ENCODE data around the gene ANKRD63. TPM values are rescaled to one million over a fixed set of nuclear protein-coding genes. Genes with fewer than 3 reads are reported as not detected.
A peak's percentile ranks its signal among the peaks of the same experiment; 100 is the strongest.

ANKRD63 gene
- total and polyA plus RNA-seq, 2 experiments from 2014 or later: 0.30 to 0.47 TPM

GRCh38 chr15:40307421-40308211 is 24.8 kb upstream of the ANKRD63 start, which contains the start of gene PLCB2:
Gene PLCB2, minus strand, starts transcription at chr15:40307935. Its CDS starts 263 bp downstream, at chr15:40307672.
- H3K36me3 ChIP-seq (replicated peaks; ENCODE audit: insufficient read depth, low read depth): no peaks in the 10 kb centered on the region
- 46% methylated on average over 13 of the region's 15 CpGs for WGBS (ENCODE audit: low lambda C conversion rate, missing lambda C conversion rate)
- TF ChIP-seq CTCF (IDR thresholded peaks at IDR 0.05; ENCODE audit: poor library complexity): peak; percentile 10
- no peak for TF ChIP-seq EZH2 (IDR thresholded peaks at IDR 0.05; ENCODE audit: borderline replicate concordance)

GRCh38 chr15:40306908-40307307 is 24.0 kb upstream of the ANKRD63 start:
- Histone ChIP-seq H3K4me2 (no peak overlapping the region), H3K4me1 (ENCODE audit: insufficient read depth) (peaks cover 13% of the 10 kb centered on the region), H2AFZ (no peak overlapping the region), H3K27ac (no peak overlapping the region), H3K36me3 (replicated peaks; ENCODE audit: insufficient read depth, low read depth) (no peaks in the 10 kb centered on the region), H3K9me3 (ENCODE audit: low read depth) (no peaks in the 10 kb centered on the region), H3K9me2 (replicated peaks; ENCODE audit: insufficient read depth) (no peaks in the 10 kb centered on the region), H3K27me3 (peaks cover 5% of the 10 kb centered on the region), H4K20me1 (ENCODE audit: insufficient read depth, poor library complexity, severe bottlenecking) (no peaks in the 10 kb centered on the region), H3K4me3 (no peak overlapping the region), H3K79me2 (no peaks in the 10 kb centered on the region)
- DNase-seq (ENCODE audit: low spot score): no peak
- TF ChIP-seq EZH2 (IDR thresholded peaks at IDR 0.05; ENCODE audit: borderline replicate concordance) (no peak), EZH2phosphoT487 (IDR thresholded peaks at IDR 0.05; ENCODE audit: low read depth, severe bottlenecking, unreplicated experiment) (no peak), CTCF (IDR thresholded peaks at IDR 0.05; ENCODE audit: poor library complexity) (no peak)
- WGBS (ENCODE audit: low lambda C conversion rate, missing lambda C conversion rate): 74% methylated on average over 7 of the region's 7 CpGs

More at GRCh38 chr15:40307421-40308211, 24.8 kb upstream of the ANKRD63 start, which contains the start of gene PLCB2:
- Histone ChIP-seq H3K27me3 (peaks cover 10% of the 10 kb centered on the region), H3K9me3 (ENCODE audit: low read depth) (no peaks in the 10 kb centered on the region), H4K20me1 (ENCODE audit: insufficient read depth, poor library complexity, severe bottlenecking) (no peaks in the 10 kb centered on the region), H3K4me1 (ENCODE audit: insufficient read depth) (peaks cover 13% of the 10 kb centered on the region), H3K9me2 (replicated peaks; ENCODE audit: insufficient read depth) (no peaks in the 10 kb centered on the region), H2AFZ (no peak within 1 kb of the TSS), H3K4me3 (no peak within 1 kb of the TSS), H3K79me2 (no peaks in the 10 kb centered on the region), H3K4me2 (no peak within 1 kb of the TSS), H3K27ac (no peak within 1 kb of the TSS)
- no peak for DNase-seq (ENCODE audit: low spot score)

GRCh38 chr15:40306371-40306770 is 23.5 kb upstream of the ANKRD63 start:
- TF ChIP-seq EZH2phosphoT487 (IDR thresholded peaks at IDR 0.05; ENCODE audit: low read depth, severe bottlenecking, unreplicated experiment) (no peak), EZH2 (IDR thresholded peaks at IDR 0.05; ENCODE audit: borderline replicate concordance) (no peak), CTCF (IDR thresholded peaks at IDR 0.05; ENCODE audit: poor library complexity) (no peak)
- Histone ChIP-seq H3K27ac (no peak overlapping the region), H3K27me3 (peaks cover 2% of the 10 kb centered on the region), H3K4me3 (no peak overlapping the region), H3K79me2 (no peaks in the 10 kb centered on the region), H3K4me1 (ENCODE audit: insufficient read depth) (peaks cover 13% of the 10 kb centered on the region), H2AFZ (no peak overlapping the region), H3K4me2 (no peak overlapping the region), H3K9me3 (ENCODE audit: low read depth) (no peaks in the 10 kb centered on the region), H3K36me3 (replicated peaks; ENCODE audit: insufficient read depth, low read depth) (no peaks in the 10 kb centered on the region), H3K9me2 (replicated peaks; ENCODE audit: insufficient read depth) (no peaks in the 10 kb centered on the region), H4K20me1 (ENCODE audit: insufficient read depth, poor library complexity, severe bottlenecking) (no peaks in the 10 kb centered on the region)
- no peak for DNase-seq (ENCODE audit: low spot score)
- WGBS (ENCODE audit: low lambda C conversion rate, missing lambda C conversion rate): 94% methylated on average over 5 of the region's 5 CpGs

All from hepatocyte (in vitro differentiated cells).